Endothelial cell of hepatic sinusoid (primary cell): ENCODE data around the gene LGALS16.
"Not testable (repeated sequence)": the region's sequence is repeated elsewhere in the genome, so short reads cannot be mapped to it uniquely, and the experiment has no call there.

Experiments used
- in situ Hi-C: cut with HindIII; loops from 2 replicates; pipeline ENCODE4 v1.10.0; 2017; ENCODE audit warnings: low sequenced_read_pairs

Gene LGALS16

DNA sequence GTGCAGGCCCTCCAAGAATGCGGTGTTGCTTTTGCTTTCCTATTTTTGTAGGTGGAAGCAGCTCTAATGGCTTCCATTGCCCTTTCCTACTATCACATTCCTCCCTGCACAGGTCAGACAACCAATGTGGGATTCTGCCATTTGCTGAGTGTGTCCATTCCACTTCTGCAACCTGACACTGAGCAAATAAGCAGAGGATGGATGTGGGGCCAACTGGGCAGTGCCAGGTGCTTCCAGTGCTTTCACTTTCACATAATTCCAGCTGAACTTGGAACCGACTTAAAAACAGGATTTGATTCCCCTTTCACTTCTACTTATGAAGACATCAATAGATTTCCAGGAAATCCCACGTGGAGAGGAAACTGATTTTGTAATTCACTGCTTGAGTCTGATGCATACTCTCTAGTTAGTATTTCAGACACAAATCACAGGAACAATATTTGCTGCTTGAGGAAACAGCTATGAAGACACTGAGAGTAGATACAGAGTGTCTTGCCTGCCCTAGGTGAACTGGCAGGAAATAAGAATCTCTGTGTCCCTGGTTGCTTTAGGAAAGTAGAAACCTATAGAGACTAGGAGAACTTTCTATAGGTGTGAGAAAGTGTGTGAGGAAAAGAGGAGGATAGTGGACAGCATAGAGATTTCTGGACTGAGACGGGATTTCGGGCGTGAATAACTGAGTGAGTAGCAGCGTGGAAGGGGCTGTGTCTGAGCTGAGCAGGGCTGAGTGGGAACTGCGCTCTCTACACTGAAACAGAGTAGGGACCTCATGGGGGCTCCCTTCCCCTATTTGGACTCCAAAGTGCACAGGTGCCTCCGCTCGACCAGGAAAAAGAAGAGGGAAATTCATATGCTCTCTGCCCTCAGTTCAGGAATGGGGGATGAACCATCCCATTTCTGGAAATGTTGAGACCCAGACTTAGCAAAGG is 22.5 kb downstream of the LGALS16 start:
- in situ Hi-C loops, result no loop called here

GRCh38 chr19:39679056-39679790 is 23.5 kb downstream of the LGALS16 start:
- in situ Hi-C loops, result no loop called here

DNA sequence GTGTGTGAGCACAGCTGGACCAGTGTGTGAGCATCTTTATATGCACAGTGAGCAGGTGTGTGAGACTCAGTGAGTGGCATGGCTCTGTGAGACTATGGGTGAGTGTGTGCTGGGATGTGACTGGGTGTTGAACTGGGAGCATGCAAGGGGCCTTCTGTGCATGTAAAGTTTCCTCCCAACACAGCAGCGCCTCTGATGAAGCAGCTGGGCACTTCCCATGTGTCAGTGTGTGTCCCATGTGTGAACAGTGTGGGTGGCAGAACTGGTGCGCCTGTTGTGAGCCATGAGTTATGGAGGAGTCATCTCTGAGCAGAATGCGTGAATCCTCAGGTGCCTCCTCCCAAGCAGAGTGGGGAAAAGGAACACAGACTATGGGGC is 24.1 kb downstream of the LGALS16 start:
- in situ Hi-C loops, result loop anchor here (5.0 kb wide), 2 partner anchors 53 to 67 kb away; no protein-coding TSS in a partner anchor

GRCh38 chr19:39680593-39680992 is 24.9 kb downstream of the LGALS16 start:
- in situ Hi-C loops, result loop anchor here (5.0 kb wide), 2 partner anchors 52 to 68 kb away; no protein-coding TSS in a partner anchor

DNA sequence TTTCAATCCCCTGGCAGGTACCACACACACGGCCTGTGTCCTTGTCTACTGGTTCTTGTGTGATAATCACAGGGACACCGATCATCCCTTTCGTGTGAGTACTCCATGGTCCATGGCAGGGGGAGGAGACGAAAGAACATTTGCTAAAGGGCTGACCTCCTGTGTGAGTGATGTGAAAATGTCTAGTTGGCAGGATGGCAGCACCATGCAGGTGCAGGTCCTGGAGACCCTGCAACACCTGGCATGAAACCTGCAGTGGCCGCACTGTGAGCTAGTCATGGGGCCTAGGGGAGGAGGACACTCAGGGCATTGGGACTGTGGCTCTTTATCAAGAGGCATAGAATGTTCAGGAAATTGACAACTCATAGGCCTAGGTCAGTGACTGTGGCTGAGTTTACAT is 25.7 kb downstream of the LGALS16 start:
- in situ Hi-C loops, result loop anchor here (5.0 kb wide), 2 partner anchors 51 to 69 kb away; no protein-coding TSS in a partner anchor

- in situ Hi-C loops, result loop anchor here (5.0 kb wide), 2 partner anchors 48 to 72 kb away; no protein-coding TSS in a partner anchor
These were observed 28.6 kb downstream of the LGALS16 start for GRCh38 chr19:39684267-39684666.

GRCh38 chr19:39686739-39687138 is 31.0 kb downstream of the LGALS16 start:
- in situ Hi-C loops, result no loop called here

- in situ Hi-C loops, result not testable (repeated sequence)
These were observed 32.9 kb downstream of the LGALS16 start for GRCh38 chr19:39688637-39689036.

- in situ Hi-C loops, result no loop called here
These were observed 36.5 kb downstream of the LGALS16 start for GRCh38 chr19:39692166-39692565.

DNA sequence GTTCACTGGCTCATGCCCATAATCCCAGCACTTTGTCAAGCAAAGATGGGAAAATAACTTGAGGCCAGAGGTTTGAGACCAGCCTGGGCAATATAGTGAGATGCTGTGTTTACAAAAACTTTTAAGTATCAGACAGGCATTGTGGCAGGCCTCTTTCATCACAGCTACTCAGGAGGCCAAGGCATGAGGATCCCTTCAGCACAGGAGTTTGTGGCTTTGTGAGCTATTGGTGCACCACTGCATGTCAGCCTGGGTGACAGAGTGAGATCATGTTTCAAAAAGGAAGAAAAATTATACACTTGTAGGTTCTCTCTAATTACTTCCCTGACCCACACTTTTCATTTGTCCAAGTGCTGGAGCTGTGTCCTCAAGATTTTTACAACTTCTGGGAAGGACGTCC is 37.1 kb downstream of the LGALS16 start:
- in situ Hi-C loops, result no loop called here

- in situ Hi-C loops, result no loop called here
These were observed 40.0 kb downstream of the LGALS16 start for GRCh38 chr19:39695759-39696158.

GRCh38 chr19:39696387-39696786 is 40.7 kb downstream of the LGALS16 start:
- in situ Hi-C loops, result no loop called here

- in situ Hi-C loops, result no loop called here
These were observed 42.8 kb downstream of the LGALS16 start for GRCh38 chr19:39698535-39698934.

DNA sequence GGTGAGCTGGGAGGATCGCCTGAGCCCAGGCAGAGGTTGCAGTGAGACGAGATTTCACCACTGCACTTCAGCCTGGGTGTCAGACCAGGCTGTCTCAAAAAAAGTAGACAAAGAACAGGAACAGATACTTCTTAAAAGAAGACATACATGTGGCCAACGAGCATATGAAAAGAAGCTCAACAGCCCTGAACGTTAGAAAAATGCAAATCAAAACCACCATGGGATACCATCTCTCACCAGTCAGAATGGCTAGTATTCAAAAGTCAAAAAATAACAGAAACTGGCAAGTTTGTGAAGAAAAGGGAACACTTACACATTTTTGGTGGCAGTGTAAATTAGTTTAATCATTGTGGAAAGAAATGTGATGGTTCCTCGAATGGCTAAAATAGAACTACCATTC is 45.6 kb downstream of the LGALS16 start:
- in situ Hi-C loops, result no loop called here

DNA sequence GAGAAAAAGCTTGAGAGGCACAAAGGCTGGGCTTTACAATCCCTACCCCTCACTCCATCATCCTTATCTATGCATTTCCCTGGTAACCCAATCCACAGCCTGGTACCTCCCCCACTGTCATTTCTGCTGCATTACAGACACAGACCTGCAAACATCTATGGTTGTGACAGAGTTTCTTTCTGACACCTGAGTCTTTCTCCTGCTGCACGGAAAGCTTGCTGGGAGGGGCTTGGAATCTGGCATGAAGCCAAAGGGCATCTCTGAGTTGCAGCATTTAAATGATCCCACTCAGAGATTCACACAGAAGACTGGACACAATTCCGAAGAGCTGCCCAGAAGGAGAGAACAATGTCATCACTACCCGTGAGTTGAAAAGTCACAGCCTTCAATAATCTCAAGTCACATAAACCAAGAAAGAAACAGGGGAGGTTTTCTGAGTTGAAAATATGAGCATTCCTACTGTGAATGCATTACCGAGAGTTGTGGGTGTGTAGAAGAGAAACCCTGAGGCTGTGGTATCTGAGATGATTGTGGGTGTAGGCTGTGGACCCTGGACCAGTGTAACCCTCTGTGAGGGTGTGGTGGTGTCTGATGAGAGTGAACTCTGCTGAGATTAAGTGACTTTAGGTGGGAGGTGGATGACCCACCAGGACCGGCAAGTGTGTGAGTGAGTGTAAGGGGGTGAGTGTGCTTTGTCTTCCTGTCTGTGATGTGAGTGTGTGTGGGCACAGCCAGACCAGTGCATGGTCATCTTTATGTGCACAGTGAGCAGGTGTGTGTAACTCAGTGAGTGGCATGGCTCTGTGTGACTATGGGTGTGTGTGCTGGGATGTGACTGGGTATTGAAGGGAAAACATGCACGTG is 48.7 kb downstream of the LGALS16 start, which contains the start of gene LGALS14:
LGALS14 (plus strand) TSS at position 301 of the 864 bp plus-strand sequence; CDS start at position 349, 48 bp downstream.
- in situ Hi-C loops, result no loop called here

DNA sequence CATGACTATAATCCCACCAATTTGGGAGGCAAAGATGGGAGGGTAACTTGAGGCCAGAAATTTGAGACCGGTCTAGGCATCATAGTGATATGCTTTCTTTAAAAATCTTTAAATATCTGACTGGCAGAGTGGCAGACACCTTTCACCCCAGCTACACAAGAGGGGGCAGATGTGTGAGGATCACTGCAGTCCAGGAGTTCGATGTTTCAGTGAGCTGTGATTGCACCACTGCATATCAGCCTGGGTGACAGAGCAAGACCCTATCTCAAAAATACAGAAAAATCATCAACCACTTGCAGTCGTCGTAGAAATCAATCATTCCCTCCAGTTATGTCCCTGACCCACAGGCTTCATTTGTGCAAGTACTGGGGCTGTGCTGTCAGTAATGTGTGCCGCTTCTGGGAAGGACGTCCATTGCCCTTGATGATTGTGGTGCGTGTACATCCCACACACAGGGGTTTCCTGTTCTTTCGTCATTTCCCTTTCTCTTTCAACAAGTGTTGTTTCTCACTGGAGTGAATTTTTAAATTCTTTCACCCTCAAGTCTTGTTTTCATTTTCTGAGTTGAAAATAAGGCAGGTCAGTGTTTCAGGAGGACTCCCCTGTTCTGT is 50.0 kb downstream of the LGALS16 start:
- in situ Hi-C loops, result no loop called here

GRCh38 chr19:39708594-39708993 is 52.9 kb downstream of the LGALS16 start:
- in situ Hi-C loops, result no loop called here

GRCh38 chr19:39709026-39709872 is 53.5 kb downstream of the LGALS16 start:
- in situ Hi-C loops, result no loop called here
